ENCODE results near the gene CEP135.

DNA sequence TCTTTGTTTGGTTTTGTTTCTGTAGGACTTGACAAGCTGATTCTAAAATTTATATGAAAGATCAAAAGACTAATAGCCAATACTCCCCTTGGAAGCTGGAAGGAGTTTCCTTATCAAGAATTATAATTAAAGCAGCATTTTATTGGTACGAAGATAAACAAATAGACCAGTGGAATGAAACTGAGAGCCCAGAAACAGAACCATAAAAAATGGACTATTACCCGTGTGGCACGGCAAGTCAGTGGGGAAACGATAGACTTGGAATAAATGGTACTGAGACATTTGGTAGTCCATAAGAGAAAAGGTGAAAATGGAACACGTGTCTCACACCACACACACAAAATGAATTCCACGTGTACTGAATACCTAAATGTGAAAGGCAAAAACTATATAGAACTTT, 42.4 kb upstream of the CEP135 start:
- TF ChIP-seq POLR2A (IDR thresholded peaks at IDR 0.05) (no peak), POLR2AphosphoS5 (IDR thresholded peaks at IDR 0.05; ENCODE audit: insufficient read depth in 1 of 2, low read depth in 1 of 2) (no peak)
- TF ChIP-seq, protein P1, sequence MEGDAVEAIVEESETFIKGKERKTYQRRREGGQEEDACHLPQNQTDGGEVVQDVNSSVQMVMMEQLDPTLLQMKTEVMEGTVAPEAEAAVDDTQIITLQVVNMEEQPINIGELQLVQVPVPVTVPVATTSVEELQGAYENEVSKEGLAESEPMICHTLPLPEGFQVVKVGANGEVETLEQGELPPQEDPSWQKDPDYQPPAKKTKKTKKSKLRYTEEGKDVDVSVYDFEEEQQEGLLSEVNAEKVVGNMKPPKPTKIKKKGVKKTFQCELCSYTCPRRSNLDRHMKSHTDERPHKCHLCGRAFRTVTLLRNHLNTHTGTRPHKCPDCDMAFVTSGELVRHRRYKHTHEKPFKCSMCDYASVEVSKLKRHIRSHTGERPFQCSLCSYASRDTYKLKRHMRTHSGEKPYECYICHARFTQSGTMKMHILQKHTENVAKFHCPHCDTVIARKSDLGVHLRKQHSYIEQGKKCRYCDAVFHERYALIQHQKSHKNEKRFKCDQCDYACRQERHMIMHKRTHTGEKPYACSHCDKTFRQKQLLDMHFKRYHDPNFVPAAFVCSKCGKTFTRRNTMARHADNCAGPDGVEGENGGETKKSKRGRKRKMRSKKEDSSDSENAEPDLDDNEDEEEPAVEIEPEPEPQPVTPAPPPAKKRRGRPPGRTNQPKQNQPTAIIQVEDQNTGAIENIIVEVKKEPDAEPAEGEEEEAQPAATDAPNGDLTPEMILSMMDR (IDR thresholded peaks at IDR 0.05): no peak
